ENCODE data around the gene OTX1. TPM values are rescaled to one million over a fixed set of nuclear protein-coding genes. Genes with fewer than 3 reads are reported as not detected.

Gene OTX1
- total and polyA plus RNA-seq, 2 of the 8 experiments (the other 6 are each of a cell fraction or from before 2014, with no cell fraction given): 0.24 to 3.3 TPM

DNA sequence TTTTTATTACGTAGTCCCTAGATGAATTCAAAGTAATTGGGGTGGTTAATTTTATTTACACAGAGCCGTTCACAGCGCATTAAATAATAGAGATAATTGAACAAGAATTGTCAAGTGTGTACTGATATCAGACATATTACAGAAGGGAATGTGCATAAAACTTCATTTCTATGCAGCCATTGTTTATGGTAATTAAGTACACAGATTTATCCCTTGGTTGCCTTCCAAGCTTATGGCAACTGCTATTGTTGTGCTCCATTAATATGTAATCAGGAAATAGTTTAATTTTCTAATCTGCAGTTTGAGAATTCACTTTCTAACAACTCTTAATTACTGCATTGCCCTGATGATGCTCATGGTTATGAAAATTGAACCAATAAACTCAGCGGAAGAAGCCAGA, 47.3 kb upstream of the OTX1 start (continued):
- TF ChIP-seq, protein P1, sequence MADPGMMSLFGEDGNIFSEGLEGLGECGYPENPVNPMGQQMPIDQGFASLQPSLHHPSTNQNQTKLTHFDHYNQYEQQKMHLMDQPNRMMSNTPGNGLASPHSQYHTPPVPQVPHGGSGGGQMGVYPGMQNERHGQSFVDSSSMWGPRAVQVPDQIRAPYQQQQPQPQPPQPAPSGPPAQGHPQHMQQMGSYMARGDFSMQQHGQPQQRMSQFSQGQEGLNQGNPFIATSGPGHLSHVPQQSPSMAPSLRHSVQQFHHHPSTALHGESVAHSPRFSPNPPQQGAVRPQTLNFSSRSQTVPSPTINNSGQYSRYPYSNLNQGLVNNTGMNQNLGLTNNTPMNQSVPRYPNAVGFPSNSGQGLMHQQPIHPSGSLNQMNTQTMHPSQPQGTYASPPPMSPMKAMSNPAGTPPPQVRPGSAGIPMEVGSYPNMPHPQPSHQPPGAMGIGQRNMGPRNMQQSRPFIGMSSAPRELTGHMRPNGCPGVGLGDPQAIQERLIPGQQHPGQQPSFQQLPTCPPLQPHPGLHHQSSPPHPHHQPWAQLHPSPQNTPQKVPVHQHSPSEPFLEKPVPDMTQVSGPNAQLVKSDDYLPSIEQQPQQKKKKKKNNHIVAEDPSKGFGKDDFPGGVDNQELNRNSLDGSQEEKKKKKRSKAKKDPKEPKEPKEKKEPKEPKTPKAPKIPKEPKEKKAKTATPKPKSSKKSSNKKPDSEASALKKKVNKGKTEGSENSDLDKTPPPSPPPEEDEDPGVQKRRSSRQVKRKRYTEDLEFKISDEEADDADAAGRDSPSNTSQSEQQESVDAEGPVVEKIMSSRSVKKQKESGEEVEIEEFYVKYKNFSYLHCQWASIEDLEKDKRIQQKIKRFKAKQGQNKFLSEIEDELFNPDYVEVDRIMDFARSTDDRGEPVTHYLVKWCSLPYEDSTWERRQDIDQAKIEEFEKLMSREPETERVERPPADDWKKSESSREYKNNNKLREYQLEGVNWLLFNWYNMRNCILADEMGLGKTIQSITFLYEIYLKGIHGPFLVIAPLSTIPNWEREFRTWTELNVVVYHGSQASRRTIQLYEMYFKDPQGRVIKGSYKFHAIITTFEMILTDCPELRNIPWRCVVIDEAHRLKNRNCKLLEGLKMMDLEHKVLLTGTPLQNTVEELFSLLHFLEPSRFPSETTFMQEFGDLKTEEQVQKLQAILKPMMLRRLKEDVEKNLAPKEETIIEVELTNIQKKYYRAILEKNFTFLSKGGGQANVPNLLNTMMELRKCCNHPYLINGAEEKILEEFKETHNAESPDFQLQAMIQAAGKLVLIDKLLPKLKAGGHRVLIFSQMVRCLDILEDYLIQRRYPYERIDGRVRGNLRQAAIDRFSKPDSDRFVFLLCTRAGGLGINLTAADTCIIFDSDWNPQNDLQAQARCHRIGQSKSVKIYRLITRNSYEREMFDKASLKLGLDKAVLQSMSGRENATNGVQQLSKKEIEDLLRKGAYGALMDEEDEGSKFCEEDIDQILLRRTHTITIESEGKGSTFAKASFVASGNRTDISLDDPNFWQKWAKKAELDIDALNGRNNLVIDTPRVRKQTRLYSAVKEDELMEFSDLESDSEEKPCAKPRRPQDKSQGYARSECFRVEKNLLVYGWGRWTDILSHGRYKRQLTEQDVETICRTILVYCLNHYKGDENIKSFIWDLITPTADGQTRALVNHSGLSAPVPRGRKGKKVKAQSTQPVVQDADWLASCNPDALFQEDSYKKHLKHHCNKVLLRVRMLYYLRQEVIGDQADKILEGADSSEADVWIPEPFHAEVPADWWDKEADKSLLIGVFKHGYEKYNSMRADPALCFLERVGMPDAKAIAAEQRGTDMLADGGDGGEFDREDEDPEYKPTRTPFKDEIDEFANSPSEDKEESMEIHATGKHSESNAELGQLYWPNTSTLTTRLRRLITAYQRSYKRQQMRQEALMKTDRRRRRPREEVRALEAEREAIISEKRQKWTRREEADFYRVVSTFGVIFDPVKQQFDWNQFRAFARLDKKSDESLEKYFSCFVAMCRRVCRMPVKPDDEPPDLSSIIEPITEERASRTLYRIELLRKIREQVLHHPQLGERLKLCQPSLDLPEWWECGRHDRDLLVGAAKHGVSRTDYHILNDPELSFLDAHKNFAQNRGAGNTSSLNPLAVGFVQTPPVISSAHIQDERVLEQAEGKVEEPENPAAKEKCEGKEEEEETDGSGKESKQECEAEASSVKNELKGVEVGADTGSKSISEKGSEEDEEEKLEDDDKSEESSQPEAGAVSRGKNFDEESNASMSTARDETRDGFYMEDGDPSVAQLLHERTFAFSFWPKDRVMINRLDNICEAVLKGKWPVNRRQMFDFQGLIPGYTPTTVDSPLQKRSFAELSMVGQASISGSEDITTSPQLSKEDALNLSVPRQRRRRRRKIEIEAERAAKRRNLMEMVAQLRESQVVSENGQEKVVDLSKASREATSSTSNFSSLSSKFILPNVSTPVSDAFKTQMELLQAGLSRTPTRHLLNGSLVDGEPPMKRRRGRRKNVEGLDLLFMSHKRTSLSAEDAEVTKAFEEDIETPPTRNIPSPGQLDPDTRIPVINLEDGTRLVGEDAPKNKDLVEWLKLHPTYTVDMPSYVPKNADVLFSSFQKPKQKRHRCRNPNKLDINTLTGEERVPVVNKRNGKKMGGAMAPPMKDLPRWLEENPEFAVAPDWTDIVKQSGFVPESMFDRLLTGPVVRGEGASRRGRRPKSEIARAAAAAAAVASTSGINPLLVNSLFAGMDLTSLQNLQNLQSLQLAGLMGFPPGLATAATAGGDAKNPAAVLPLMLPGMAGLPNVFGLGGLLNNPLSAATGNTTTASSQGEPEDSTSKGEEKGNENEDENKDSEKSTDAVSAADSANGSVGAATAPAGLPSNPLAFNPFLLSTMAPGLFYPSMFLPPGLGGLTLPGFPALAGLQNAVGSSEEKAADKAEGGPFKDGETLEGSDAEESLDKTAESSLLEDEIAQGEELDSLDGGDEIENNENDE (IDR thresholded peaks at IDR 0.05; ENCODE audit: insufficient replicate concordance, low read length): no peak
- TF ChIP-seq CHD2 (IDR thresholded peaks at IDR 0.05; ENCODE audit: low read length) (no peak), CHD1 (IDR thresholded peaks at IDR 0.05; ENCODE audit: low read depth, low read length) (no peak)

Data from H1 (cell line).